Activated naive CD4-positive, alpha-beta T cell treated with anti-CD3 and anti-CD28 coated beads for 36 hours (primary cell): Measurements from ENCODE around the gene PRCD. TPM values are rescaled to one million over a fixed set of nuclear protein-coding genes. Genes with fewer than 3 reads are reported as not detected.
"Not testable (repeated sequence)": the region's sequence is repeated elsewhere in the genome, so short reads cannot be mapped to it uniquely, and the experiment has no call there.

Experiments
- CTCF ChIA-PET: fragments of 350-600 bp; sonication (Branson Sonifier 250); formaldehyde crosslinking; loops from one replicate; lab custom pipeline; 2021; ENCODE audit warnings: antibody characterized with exemption; lab: Charles Lee
- DNase-seq: peaks from one replicate; pipeline ENCODE4 v3.0.0-alpha.2; 2020
- H3K27ac Mint-ChIP-seq: one replicate; pipeline ENCODE4 v1.8.0; 2021; ENCODE audit warnings: mild to moderate bottlenecking, mixed read lengths
- H3K27me3 Mint-ChIP-seq: one replicate; pipeline ENCODE4 v1.8.0; 2021; ENCODE audit warnings: low read depth, mixed read lengths
- H3K36me3 Mint-ChIP-seq: one replicate; pipeline ENCODE4 v1.8.0; 2021; ENCODE audit warnings: low read depth, mixed read lengths
- H3K4me1 Mint-ChIP-seq: one replicate; pipeline ENCODE4 v1.8.0; 2021; ENCODE audit warnings: low read depth, mixed read lengths
- H3K4me3 Mint-ChIP-seq: one replicate; pipeline ENCODE4 v1.8.0; 2021; ENCODE audit warnings: mild to moderate bottlenecking, moderate library complexity, mixed read lengths
- H3K9me3 Mint-ChIP-seq: one replicate; pipeline ENCODE4 v1.8.0; 2021; ENCODE audit warnings: mixed read lengths
- intact Hi-C: fragments of 100-400 bp; cut with micrococcal nuclease; formaldehyde crosslinking; loops from one replicate; pipeline ENCODE4 v1.15.1; 2023
- total RNA-seq, 2 experiments: library from RNA; stranded (reverse); gene quantifications; one replicate each; pipeline ENCODE4 v1.2.3, GENCODE V29; 2021

The PRCD gene
- total RNA-seq, 2 experiments from 2014 or later = not detected

GRCh38 chr17:76521683-76522082, 18.2 kb upstream of the PRCD start:
- H3K9me3 Mint-ChIP-seq, intact Hi-C loops, H3K4me3 Mint-ChIP-seq, H3K27ac Mint-ChIP-seq, H3K27me3 Mint-ChIP-seq, DNase-seq, H3K36me3 Mint-ChIP-seq: not testable (repeated sequence)
- peaks cover 10% of the 10 kb centered on the region for H3K4me1 Mint-ChIP-seq
- CTCF ChIA-PET = interaction anchor here (1.5 to 5.4 kb wide), 6 partner anchors 14 to 192 kb away, joined by 4 to 73 read pairs (median 17); partner anchors contain the start of gene PRCD

- peak; percentile 84 for DNase-seq
- intact Hi-C loops = loop anchor here (1.0 kb wide), 5 partner anchors 24 to 192 kb away; partner anchors contain the start of gene ST6GALNAC2
- Mint-ChIP-seq H3K4me3 (peak overlapping the region; percentile 19), H3K36me3 (no peaks in the 10 kb centered on the region), H3K27ac (no peak overlapping the region), H3K4me1 (peaks cover 17% of the 10 kb centered on the region), H3K27me3 (no peaks in the 10 kb centered on the region), H3K9me3 (no peaks in the 10 kb centered on the region)
- CTCF ChIA-PET = interaction anchor here (0.6 to 5.4 kb wide), 41 partner anchors 10 to 1793 kb away, joined by 3 to 73 read pairs (median 5); partner anchors contain the start of genes PRCD, RHBDF2, ST6GALNAC2 and UBE2O
Observed at GRCh38 chr17:76523084-76524037, 16.5 kb upstream of the PRCD start.

- DNase-seq = no peak
- no peaks in the 10 kb centered on the region for H3K9me3 Mint-ChIP-seq
- H3K4me1 Mint-ChIP-seq = peaks cover 26% of the 10 kb centered on the region
- H3K36me3 Mint-ChIP-seq = no peaks in the 10 kb centered on the region
- intact Hi-C loops = no loop called here
- H3K27ac Mint-ChIP-seq = no peak overlapping the region
- CTCF ChIA-PET = interaction anchor here (0.5 to 5.4 kb wide), 8 partner anchors 20 to 208 kb away, joined by 3 to 73 read pairs (median 4); no protein-coding TSS in a partner anchor
- H3K4me3 Mint-ChIP-seq = no peak overlapping the region
- H3K27me3 Mint-ChIP-seq = no peaks in the 10 kb centered on the region
Observed at GRCh38 chr17:76524598-76525512, 15.0 kb upstream of the PRCD start.

GRCh38 chr17:76525513-76525833, 14.4 kb upstream of the PRCD start:
- H3K9me3 Mint-ChIP-seq, H3K27me3 Mint-ChIP-seq, H3K27ac Mint-ChIP-seq, H3K36me3 Mint-ChIP-seq, H3K4me3 Mint-ChIP-seq, DNase-seq, intact Hi-C loops: not testable (repeated sequence)
- CTCF ChIA-PET = interaction anchor here (1.0 kb wide), 3 partner anchors 20 to 98 kb away, joined by 3 to 4 read pairs (median 3); no protein-coding TSS in a partner anchor
- H3K4me1 Mint-ChIP-seq = peaks cover 30% of the 10 kb centered on the region

- H3K27me3 Mint-ChIP-seq, H3K27ac Mint-ChIP-seq, DNase-seq, H3K36me3 Mint-ChIP-seq, H3K9me3 Mint-ChIP-seq, H3K4me3 Mint-ChIP-seq, intact Hi-C loops: not testable (repeated sequence)
- peaks cover 30% of the 10 kb centered on the region for H3K4me1 Mint-ChIP-seq
- CTCF ChIA-PET = interaction anchor here (1.2 kb wide), 1 partner anchor 154 kb away, joined by 5 read pairs; no protein-coding TSS in a partner anchor
Observed at GRCh38 chr17:76527016-76527415, 12.8 kb upstream of the PRCD start.

- intact Hi-C loops = no loop called here
- Mint-ChIP-seq H3K4me3 (no peak overlapping the region), H3K27ac (no peak overlapping the region), H3K27me3 (no peaks in the 10 kb centered on the region), H3K4me1 (peaks cover 30% of the 10 kb centered on the region), H3K36me3 (no peaks in the 10 kb centered on the region), H3K9me3 (no peaks in the 10 kb centered on the region)
- peak; percentile 59 for DNase-seq
- CTCF ChIA-PET = interaction anchor here (0.7 to 2.0 kb wide), 7 partner anchors 13 to 153 kb away, joined by 3 to 9 read pairs (median 5); partner anchors contain the start of gene PRCD
Observed at GRCh38 chr17:76527430-76528111, 12.3 kb upstream of the PRCD start.

GRCh38 chr17:76528156-76528527, 11.7 kb upstream of the PRCD start:
- no peak for DNase-seq
- H3K4me3 Mint-ChIP-seq = peak overlapping the region; percentile 38
- peaks cover 28% of the 10 kb centered on the region for H3K4me1 Mint-ChIP-seq
- no peaks in the 10 kb centered on the region for H3K36me3 Mint-ChIP-seq
- no peaks in the 10 kb centered on the region for H3K9me3 Mint-ChIP-seq
- intact Hi-C loops = no loop called here
- CTCF ChIA-PET = interaction anchor here (0.6 to 2.0 kb wide), 8 partner anchors 12 to 153 kb away, joined by 3 to 9 read pairs (median 4); partner anchors contain the start of gene PRCD
- no peak overlapping the region for H3K27ac Mint-ChIP-seq
- H3K27me3 Mint-ChIP-seq = no peaks in the 10 kb centered on the region

GRCh38 chr17:76528528-76529223, 11.2 kb upstream of the PRCD start:
- H3K27ac Mint-ChIP-seq = no peak overlapping the region
- no peaks in the 10 kb centered on the region for H3K27me3 Mint-ChIP-seq
- no peak overlapping the region for H3K4me3 Mint-ChIP-seq
- no peaks in the 10 kb centered on the region for H3K9me3 Mint-ChIP-seq
- no peaks in the 10 kb centered on the region for H3K36me3 Mint-ChIP-seq
- H3K4me1 Mint-ChIP-seq = peaks cover 24% of the 10 kb centered on the region
- DNase-seq = no peak
- intact Hi-C loops = no loop called here
- CTCF ChIA-PET = interaction anchor here (0.6 to 2.0 kb wide), 8 partner anchors 12 to 120 kb away, joined by 3 to 9 read pairs (median 4); partner anchors contain the start of gene PRCD

GRCh38 chr17:76529224-76530094, 10.4 kb upstream of the PRCD start:
- H3K27me3 Mint-ChIP-seq = no peaks in the 10 kb centered on the region

GRCh38 chr17:76530095-76530723, 9.6 kb upstream of the PRCD start:
- CTCF ChIA-PET = interaction anchor here (0.7 to 1.1 kb wide), 2 partner anchors 16 to 184 kb away, joined by 3 read pairs; no protein-coding TSS in a partner anchor
- intact Hi-C loops = no loop called here
- Mint-ChIP-seq H3K36me3 (no peaks in the 10 kb centered on the region), H3K9me3 (no peaks in the 10 kb centered on the region), H3K4me3 (no peak overlapping the region), H3K4me1 (peaks cover 22% of the 10 kb centered on the region), H3K27me3 (no peaks in the 10 kb centered on the region), H3K27ac (no peak overlapping the region)
- no peak for DNase-seq

More at GRCh38 chr17:76529224-76530094, 10.4 kb upstream of the PRCD start:
- CTCF ChIA-PET = interaction anchor here (0.6 to 2.0 kb wide), 5 partner anchors 11 to 95 kb away, joined by 3 to 9 read pairs (median 7); partner anchors contain the start of gene PRCD
- H3K27ac Mint-ChIP-seq = no peak overlapping the region
- intact Hi-C loops = no loop called here
- H3K4me3 Mint-ChIP-seq = no peak overlapping the region
- no peaks in the 10 kb centered on the region for H3K9me3 Mint-ChIP-seq
- no peak for DNase-seq
- H3K4me1 Mint-ChIP-seq = peaks cover 22% of the 10 kb centered on the region
- no peaks in the 10 kb centered on the region for H3K36me3 Mint-ChIP-seq
